AG09309 (cell line): Measurements from ENCODE around the gene DNAJC3.

Experiments used
- DNase-seq: peaks from one replicate; pipeline ENCODE4 v3.0.0-alpha.2; 2010; ENCODE audit warnings: low read depth
- H3K4me3 ChIP-seq: 2 replicates; pipeline ENCODE4 v1.5.1; 2011; ENCODE audit warnings: mild to moderate bottlenecking, low read depth, low read length, moderate library complexity; ENCODE audit not compliant: control insufficient read depth
- CTCF ChIP-seq: IDR thresholded peaks from 2 replicates; pipeline ENCODE4 v1.5.1; 2011; ENCODE audit warnings: mild to moderate bottlenecking, low read depth, low read length, inconsistent platforms; ENCODE audit not compliant: insufficient read depth, control insufficient read depth; ENCODE audit errors: missing control alignments

Gene DNAJC3

DNA sequence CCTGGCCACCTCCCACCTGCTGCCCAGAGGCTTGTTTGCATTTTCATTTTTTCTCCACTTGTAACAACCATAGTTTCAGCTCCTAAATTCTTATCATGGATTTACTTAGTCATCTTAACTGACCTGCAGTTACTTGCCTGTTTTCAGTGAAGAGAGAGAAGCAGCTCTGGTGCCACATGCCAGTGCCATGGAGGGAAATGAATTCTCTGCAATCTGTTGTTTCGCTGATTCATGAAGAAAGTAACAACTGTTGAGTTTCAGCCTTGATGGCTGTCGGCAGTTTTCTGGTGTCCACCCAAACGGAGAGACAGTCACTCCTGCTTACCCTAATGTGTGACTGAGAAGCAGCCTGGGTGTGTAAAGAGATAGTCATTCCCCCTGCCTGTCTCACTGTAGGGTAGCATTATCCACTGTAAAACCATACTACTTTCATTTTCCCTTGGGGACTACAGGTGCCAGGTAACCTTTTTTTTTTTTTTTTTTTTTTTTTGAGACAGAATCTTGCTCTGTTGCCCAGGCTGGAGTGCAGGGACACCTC, 116.1 kb downstream of the DNAJC3 start:
- no peak for TF ChIP-seq CTCF
- DNase-seq = no peak
- no peak overlapping the region for H3K4me3 ChIP-seq

- no peak overlapping the region for H3K4me3 ChIP-seq
- no peak for TF ChIP-seq CTCF
- no peak for DNase-seq
Measured at GRCh38 chr13:95793781-95794180, 116.8 kb downstream of the DNAJC3 start.

DNA sequence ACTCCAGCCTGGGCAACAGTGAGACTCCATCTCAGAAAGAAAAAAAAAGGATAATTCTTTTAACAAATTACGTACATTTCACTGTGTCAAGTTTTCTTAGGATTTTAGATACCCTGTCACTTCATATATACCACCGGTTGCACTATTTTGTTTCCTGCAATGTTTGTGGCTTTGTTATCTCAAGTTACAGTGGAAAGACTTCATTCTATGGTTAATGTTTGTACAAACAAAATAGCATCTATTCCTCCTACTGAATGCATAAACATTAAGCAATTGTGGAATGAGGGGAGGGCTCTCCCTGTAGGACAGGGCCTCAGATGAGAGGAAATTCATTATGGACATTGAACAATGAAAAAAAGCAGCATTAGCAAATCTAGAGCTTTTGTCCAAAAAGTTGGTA, 120.1 kb downstream of the DNAJC3 start:
- no peak for TF ChIP-seq CTCF
- no peak overlapping the region for H3K4me3 ChIP-seq
- DNase-seq = no peak

- H3K4me3 ChIP-seq = no peak overlapping the region
- no peak for TF ChIP-seq CTCF
- DNase-seq = no peak
Measured at GRCh38 chr13:95800436-95800835, 123.5 kb downstream of the DNAJC3 start.

DNA sequence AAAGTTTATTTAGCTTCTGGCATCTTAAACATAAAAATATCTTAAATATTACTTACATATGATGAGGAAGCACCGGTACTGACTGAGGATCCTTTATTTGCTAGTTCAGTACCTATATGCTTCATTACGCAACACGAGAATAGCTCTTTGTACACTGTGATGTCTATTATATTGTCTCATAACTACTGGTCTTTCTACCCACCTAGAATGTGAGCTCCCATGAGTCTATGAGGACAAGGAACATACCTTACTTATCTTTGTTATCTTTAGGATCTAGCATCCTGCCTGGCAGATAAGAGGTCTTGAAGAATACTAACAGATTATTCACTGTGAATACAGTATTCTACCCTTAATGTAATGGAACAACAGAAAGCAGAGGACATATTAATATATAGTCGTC, 124.9 kb downstream of the DNAJC3 start:
- DNase-seq = no peak
- TF ChIP-seq CTCF = no peak
- no peak overlapping the region for H3K4me3 ChIP-seq

DNA sequence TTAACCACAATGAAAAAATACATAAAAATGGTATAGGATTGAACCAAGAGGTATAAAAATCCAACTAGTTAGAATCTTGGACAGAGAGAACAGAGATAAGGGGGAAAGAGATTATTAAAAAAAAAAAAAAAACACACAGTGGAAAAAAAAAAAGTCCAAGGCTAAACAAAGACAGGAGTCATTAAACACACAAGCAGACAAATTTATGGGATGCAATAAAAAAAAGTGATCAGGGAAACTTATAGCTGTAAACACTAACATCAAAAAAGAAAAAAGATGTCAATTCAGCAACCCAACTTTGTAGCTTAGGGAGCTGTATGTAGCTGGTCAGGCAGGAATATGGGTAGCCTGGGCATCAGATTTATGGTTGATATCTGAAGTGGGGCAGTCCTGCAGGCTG, 129.0 kb downstream of the DNAJC3 start:
- no peak for TF ChIP-seq CTCF
- DNase-seq = no peak
- no peak overlapping the region for H3K4me3 ChIP-seq

DNA sequence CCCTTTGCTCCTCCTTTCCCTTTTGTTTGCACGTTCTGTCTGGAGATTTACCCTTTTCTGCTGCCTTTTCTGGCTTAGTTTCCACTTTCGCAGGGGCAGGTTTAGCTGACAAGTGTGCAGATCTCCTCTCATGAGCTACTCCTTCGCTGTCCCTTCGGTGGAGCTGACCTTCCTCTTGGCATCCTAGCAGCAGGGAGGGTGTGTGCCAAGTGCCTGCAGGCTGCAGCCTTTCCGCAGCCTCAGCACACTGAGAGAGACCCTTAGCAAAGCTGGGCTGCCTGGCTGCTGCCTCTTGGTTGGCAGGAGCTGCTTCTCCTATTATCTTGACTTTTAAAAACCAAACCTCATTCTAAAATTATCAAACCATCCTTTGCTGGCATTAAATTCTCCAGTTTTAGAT, 132.5 kb downstream of the DNAJC3 start:
- no peak for DNase-seq
- H3K4me3 ChIP-seq = no peak overlapping the region
- TF ChIP-seq CTCF = no peak
